ENCODE data around the gene ZBTB7A.

ZBTB7A gene

DNA sequence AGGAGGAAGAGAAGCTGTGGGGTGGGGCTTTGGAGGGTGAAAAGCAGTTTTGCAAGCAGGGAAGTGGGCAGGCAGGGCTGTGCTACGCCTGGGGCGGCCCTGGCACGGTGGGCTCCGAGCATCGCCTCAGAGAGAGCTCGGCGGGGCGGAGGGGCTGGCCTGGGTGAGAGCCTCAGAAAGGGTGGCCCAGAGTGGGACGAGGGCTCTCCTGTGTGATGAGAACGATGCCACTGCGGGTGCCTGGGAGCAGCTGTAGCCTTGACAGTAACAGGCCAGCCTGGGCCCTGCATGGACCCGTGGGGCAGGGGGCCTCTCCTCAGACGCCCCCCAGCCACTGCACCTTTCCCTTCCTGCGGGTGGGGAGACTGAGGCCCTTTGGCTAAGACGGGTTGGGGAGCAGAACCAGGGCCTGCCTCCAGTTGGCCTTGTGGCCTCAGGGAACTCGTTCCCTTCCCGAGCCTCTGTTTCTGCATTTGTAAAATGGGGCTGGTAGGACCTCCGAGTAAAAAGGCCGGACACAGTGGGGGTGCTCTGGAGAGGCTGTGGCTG, 31.6 kb downstream of the ZBTB7A start:
- DNase-seq = no peak

DNA sequence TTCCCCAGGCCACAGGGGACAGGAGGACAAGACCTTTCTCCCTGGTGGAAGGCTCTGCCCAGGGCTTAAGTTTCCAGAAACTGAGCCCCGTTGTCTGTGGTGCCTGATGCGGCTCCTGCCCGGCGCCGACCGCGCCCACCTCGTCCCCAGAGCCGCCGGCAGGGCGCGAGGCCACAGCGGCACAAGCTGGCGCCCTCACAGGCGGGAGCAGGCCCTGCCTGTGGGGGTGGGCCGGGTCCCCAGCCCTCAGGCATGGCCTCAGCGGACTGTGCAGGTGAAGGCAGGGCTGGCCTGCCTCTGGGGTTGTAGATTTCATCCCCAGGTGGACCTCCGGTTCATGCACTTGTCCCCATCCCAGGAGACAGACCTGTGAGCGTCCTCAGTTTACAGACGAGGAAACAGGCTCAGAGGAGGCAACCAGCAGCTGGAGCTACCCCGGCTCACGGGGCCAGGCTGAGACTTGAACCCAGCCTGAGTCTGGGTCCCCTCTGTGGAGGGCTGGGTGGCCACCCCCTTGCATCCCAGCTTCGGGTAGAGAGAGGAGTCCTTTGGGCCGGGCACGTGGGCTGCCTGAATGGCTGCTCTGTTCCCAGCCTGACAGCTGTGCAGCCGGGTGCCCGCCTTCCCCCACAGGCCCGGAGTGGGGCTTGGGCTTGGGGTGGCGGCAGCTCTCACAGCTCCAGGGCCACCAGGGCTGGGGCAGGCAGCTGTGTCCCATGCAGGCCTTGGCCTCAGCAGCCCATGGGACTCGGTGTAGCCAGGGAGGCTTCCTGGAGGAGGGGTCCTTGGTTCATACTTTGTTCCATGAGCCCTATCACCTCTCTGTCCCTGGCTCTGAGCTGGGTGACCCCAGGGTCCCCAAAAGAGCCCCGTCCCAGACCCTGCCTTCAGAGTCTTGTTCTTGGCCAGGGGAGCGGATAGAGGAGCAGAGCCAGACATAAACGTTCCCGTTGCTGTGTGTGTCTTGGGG, 32.4 kb downstream of the ZBTB7A start:
- no peak for DNase-seq

DNA sequence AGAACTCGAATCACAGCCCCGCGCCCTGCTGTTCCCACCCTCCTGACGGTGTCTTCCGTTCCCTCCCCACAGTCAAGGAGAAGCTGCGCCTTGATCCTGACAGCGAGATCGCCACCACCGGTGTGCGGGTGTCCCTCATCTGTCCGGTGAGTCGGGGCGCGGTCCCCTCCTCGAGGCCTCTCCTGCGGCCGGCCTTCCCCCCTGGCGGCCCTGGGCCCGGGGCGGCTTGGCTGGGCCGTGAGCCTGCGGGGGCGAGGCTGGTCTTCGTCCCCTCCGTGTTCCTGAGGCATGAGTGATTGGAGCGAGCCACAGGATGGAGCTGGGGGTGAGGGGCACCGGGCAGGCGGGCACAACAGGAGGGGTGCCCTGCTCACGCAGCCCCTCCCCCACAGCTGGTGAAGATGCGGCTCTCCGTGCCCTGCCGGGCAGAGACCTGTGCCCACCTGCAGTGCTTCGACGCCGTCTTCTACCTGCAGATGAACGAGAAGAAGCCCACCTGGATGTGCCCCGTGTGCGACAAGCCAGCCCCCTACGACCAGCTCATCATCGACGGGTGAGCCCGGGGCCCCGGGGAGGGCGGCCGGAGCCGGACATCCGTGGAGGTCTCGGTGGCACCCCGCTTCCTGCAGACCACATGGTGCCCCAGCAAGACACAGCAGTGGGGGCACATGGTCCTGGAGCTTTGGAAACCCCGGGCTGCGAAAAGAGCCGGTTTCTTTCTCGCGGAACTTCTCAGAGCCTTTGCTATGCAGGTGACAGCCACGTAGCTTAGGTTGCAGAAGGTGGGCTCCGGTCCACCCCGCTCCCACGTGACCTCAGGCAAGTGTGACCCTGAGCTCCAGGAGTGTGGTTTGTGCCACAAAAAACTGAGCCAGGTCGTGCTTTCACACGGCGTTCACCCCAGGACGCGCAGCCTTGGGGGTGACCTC, 33.4 kb downstream of the ZBTB7A start:
- no peak for DNase-seq

DNA sequence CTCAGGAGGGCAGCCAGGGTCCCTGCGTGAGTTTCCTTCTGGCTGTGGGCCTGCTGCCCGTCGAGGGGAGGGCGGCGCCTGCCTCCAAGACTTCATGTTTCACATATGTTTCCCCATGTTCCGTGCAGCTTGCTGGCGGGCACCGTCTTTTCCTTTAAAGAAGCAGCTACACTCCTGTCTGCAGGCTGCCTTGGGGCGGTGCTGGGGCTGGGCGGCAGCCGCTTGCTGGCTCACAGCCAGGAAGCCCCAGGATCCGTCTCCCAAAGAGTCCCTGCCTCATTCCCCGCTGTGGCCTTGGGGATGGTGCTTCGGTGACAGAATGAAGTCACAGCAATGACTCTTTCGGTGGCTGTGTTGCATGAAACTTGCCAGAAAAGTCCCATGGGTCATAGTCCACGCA, 34.3 kb downstream of the ZBTB7A start:
- no peak for DNase-seq

DNA sequence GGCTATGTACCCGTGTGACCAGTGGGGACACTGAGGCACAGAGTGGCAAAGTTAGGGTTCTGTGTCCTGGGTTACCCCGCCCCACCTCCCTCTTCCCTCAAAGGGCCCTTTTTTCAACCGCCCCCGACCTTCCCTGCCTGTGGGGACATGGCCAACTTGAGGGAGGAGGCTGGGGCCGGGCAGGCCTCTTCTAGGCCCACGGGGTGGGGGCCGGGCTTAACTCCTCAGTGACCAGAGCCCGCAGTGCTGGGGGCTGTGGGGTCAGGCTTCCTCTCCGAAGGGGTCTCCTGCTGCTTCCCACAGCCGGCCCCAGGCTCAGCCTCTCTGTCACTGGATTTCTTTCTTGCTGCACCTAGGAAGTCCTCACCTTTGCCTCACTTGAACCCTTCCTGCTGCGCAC, 35.3 kb downstream of the ZBTB7A start:
- DNase-seq = no peak

DNA sequence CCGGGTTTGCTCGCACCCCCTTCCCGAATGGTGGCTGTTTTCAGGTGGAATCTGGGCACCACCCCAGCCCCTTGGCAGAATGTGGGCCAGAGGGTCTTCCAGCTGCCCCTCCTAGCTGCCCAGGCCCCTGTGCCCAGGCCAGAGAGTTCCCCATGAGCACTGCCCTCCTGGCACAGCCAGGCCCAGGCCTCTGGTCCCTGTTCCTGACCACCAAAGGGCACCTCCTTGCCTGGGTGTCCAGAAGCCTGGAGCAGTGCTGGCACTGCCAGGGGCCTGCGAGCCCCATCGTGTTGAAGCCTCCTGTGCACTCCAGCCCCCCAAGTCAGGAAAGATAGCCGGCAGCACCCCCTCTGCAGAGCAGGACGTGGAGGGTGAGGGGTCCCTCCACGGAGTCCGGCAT, 35.7 kb downstream of the ZBTB7A start:
- DNase-seq = no peak

DNA sequence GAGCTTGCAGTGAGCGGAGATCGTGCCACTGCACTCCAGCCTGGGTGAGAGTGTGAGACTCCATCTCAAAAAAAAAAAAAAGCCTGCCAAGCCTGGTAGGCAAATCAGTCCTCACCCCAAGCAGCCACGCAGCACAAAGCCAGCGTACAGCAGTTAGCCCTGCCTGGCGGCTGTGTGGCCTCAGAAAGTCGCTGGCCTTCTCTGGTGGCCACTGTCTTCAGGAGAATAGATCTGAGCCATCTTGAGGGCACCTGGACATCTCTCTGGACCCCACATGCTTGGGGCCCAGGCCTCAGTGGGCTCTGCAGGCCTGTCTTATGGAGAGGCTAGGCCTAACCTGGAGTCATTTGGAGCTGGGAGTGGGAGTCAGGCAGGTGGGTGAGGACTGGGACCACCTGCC, 36.1 kb downstream of the ZBTB7A start:
- DNase-seq = no peak

DNA sequence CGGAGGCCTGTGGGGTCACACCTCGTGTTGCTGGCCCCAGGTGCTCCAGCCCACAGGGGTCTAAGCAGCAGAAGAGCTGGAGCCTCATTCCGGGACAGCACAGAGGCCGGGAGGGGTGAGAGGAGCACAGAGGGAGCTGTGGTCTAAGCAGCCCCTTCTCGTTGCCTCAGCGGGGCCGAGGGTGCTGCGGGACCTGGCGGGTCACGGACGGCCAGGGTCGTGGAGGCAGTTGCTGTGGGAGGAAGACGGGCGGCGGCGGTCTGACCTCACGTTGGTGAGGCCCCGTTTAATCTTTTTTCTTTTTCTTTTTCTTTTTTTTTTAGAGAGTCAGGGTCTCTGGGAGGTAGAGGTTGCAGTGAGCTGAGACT, 37.5 kb downstream of the ZBTB7A start:
- DNase-seq = no peak

DNA sequence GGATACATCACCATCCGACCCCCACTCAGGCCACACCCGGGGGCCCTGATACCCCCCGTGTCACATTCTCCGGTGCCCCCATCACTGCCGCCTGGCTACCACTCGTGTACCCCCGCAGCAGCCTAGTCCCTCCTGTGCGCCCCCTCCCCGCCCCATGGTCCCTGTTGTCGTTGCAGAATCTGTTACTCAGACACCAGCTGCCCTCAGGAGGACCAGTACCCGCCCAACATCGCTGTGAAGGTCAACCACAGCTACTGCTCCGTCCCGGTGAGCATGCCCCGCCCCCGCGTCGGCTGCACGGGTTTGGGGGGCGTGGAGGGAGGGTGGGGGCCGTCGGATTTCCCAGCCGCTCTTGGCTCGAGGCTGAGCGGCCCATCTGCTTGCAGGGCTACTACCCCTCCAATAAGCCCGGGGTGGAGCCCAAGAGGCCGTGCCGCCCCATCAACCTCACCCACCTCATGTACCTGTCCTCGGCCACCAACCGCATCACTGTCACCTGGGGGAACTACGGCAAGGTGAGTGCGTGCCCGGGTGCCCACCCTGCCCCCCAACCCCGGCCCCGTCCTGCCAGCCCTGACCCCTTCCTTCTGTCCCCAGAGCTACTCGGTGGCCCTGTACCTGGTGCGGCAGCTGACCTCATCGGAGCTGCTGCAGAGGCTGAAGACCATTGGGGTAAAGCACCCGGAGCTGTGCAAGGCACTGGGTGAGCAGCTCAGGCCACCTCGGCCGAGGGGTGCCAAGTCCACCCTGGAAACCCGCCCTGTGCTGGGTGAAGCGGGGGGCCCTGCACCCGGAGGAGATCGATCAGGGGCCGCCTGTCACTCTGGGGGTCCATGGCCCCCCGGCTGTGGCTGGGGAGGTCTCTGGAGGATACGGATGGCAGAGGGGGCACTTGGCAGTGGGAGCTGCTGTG, 38.1 kb downstream of the ZBTB7A start:
- DNase-seq = no peak

DNA sequence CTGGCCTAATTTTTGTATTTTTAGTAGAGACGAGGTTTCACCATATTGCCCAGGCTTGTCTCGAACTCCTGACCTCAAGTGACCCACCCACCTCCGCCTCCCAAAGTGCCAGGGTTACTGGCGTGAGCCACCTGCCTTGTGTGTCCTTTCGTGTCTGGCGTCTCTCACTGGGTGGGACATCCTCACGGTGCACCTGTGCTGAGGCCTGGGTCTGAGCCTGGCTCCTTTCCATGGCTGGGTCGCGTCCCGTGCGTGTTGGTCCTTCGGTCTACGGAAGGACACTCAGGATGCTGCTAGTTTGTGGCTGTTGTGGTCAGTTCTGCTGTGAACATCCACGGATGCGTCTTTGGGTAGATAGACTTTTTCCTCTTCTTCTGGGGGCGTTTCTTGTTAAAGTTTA, 39.6 kb downstream of the ZBTB7A start:
- DNase-seq = no peak

DNA sequence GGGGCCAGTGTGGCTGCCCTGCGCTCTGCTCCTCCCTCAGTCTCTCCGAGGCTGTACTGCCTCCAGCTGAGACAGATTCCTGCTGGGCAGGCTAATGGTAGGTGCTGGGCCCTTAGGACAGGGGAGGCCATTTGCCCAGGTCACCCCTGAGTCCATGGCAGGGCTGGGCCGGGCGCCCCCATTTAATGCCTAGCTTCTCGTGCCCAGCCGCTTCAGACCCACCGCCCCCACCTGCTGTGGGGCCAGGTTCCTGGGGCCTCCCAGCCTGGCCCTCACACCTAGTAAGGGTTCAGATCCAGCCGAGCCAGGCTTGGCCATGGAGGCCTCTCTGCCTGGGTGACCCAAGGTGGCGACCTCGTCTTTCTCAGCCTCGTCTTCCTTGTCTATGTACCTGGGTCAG, 41.4 kb downstream of the ZBTB7A start:
- DNase-seq = no peak

DNA sequence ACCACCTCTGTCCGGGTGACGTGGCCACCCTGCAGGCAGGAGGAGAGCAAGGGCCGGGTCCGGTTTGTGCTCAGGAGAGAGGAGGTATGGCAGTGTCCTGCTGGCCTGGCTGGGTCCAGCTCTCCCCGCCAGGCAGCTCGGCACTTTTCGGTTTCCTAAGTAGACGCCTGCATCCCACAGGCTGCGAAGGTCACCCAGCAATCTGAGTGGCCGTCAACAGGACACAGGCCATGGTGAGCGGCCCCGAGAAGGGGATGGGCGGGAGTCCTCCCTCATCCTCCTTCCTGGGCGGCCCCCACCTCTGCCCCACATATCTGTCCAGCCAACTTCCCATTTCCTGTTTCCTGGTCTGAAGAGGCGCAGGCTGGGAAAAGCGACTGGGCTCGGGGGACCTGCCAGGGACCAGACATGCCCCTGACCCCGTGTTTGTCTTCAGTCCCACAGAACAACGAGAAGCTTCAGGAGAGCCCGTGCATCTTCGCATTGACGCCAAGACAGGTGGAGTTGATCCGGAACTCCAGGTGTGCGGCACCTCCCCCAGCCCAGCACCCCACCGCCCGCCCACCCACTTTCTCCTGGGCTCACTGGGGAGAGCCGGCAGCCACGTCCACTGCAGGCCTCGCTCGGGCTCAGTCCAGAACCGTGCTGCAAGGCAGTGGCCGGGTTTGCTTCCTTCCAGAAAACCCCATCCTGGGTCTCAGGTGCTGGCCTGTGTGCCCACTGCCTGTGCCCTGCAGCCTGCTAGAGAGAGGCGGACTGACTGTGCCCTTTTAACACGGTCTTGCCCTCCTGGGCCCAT, 42.9 kb downstream of the ZBTB7A start:
- DNase-seq = no peak

DNA sequence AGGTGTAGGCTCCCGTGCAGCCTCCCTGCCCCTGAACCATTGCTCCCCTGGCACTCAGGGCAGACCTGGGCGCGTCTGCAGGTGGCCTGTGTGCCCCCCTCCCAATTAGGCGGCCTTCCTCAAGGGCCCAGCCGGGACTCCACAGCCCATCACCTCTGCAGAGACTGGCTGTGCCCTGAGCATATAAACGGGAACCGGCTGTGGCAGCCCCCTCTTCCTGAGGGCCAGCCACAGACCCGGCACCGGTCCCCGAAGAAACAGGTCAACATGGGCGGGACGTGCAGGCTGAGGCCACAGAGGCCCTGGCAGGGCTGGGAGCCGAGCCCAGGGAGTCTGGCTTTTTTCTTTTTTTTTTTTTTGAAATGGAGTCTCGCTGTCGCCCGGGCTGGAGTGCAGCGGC, 47.1 kb downstream of the ZBTB7A start:
- no peak for DNase-seq

DNA sequence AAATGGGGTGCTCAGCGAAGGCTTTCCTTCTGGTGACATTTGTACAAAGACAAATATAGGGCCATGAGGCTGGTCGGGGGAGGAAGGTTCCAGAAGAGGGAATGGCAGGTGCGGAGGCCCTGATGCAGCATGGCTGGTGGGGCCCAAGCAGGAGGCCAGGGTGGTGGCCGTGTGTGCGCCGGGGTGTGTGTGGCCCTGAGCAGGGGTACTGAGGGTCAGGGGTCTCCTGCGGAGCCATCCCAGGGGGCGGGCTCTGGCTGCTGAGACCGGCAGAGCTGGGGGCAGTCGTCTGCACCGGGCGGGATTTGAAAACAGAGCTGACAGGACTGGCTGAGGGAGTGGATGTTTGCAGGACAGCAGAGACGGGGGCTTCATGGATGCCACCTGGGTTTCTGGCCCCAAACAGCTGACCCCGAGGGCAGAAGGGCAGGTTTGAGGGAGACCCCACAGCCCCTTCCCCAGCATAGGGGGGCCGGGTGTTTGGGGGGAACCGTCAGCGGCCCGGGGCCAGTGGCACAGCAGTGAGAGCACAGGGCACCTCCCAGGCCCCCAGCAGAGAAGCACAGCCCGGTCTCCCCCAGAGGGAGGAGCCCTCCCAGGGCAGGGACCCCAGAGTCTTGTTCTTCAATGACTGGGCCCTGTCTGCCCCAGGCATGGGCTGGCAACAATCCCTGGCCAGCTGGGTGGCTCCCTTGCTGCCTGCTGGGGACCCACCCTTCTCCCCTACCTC, 47.8 kb downstream of the ZBTB7A start:
- no peak for DNase-seq

DNA sequence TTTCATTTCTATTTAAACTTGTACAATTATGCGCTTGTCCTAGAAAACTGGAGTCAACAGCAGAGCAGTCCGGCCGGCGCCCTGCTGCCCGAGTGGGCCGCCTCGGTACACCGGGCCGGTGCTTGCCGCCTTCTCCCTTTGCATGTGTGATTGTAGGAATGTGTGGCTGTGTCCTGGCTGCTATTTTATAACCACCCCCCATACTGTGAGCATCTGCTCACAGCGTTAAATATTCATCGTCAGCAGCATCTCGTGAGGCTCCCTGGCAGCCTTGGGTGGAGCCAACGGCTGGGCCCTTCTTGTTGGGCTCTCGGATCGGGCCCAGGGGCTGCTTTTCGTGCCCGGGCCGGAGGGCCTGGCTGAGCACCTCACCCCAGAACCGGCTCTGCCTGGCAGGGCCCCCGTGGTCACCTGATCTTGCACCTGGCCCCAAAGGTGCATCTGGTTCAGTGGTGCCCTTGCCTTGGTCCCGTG, 48.5 kb downstream of the ZBTB7A start:
- no peak for DNase-seq

DNA sequence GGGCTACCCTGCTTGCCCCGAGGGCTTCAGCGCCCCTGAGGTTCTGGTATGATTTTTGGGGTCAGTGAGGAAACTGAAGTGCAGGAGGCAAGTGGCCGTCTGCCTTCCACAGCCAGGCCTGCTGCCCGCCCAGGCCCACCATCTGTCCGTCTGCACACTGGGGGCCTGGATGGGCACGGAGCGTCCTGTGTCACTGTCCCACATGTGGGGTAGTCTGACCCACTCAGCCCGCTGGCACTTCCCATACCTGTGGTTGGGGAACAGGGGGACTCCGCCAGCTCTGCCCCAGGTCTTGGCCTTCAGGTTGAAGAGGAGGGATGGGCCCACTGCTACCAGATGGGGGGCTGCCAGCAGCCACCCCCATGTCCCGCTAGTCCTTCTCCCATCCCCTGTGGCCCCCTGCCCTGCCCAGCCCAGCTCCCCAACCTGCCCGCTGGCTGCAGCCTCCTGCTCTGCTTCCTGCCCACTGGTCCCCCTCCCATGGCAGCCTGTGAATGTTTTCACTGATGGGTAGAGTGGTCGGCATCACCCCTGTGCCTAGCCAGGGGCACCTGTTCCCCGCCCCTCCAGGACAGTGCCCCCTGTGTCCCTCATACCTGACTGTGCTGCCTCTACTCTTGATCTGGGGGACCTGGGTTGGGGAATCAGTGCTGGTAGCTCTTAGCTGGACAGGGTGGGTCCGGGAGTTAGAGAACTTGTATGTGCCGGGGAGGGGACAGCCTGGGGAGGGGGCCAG, 49.6 kb downstream of the ZBTB7A start:
- DNase-seq = no peak

DNA sequence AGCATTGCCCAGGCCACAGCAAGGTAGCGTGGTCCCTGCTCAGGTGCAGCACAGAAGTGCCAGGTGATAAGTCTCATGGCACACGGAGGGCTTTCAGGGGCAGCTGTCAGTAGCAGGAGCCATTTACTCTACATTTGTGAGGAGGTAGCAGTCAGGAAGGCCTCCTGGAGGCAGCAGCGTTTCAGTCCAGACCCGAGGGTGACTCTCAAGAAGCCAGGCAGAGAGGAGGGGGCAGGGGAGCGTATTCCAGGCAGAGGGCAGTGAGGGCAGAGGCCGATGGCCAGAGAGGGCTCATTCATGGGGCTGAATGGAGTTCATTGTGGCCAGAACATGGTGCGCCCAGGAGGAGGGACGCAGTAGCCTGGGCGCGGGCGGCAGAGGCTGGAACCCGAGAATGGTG, 50.2 kb downstream of the ZBTB7A start:
- DNase-seq = no peak

DNA sequence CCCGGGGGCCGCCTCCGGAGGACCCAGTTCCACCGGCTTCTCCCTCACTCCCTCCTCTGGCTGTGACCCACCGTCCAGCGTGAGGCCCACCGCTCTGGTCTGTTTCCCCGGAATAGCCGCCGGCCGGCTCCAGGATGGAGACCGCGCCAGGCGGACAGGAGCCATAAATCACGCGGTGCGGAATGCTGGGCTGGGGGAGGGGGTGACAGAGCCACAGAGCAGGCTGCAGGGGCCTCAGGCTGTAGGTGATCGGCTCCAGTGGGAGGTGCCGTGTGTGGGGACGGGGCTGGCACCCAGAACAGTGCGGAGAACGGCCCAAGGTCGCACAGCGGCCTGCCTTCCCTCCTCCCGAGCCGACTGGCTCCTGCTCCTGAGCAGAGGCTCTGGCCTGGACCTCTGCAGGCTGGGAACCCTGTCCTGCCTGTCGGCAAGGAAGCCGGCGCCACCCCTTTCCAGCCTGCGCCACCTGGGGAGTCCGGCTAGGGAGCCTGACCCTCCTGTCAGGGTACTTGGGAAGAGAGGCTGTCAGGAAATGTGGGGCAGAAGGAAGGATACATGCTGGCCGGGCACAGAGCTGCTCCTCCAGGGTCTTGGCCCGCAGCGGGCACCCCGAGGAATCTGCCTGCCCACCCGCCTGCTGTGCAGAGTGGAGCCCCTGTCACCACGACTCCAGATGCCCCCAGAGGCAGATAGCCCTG, 50.8 kb downstream of the ZBTB7A start:
- DNase-seq = no peak

Data from hematopoietic multipotent progenitor cell treated with erythropoietin and hydrocortisone succinate and interleukin-3 and kit ligand, for 6 days (in vitro differentiated cells).